ENCODE measurements around the gene GULP1. TPM values are rescaled to one million over a fixed set of nuclear protein-coding genes. Genes with fewer than 3 reads are reported as not detected.

Gene GULP1
- total and polyA plus RNA-seq, 10 of the 15 experiments (the other 5 are each of a cell fraction or from before 2014, with no cell fraction given) = 0.02 to 1.3 (median 0.15) TPM; not detected in 5

GRCh38 chr2:188494906-188495305, 203.2 kb downstream of the GULP1 start:
- POLR2A ChIA-PET = no interaction called here
- H3K36me3 ChIP-seq (ENCODE audit: control insufficient read depth in 2 of 2, insufficient read depth in 2 of 2, low read length in 1 of 2) = no peaks in the 10 kb centered on the region
- no peaks in the 10 kb centered on the region for H3K79me2 ChIP-seq (ENCODE audit: control insufficient read depth, insufficient read depth, low read length)
- CTCF ChIA-PET = no interaction called here
- H2AFZ ChIP-seq (ENCODE audit: control insufficient read depth, low read depth, low read length) = no peak overlapping the region
- ATAC-seq (peak; percentile 40), FAIRE-seq (no peak), DNase-seq (ENCODE audit: low read depth, low spot score) (no peak)
- TF ChIP-seq ZBED1 (IDR thresholded peaks at IDR 0.05; ENCODE audit: borderline replicate concordance) (no peak), PKNOX1 (IDR thresholded peaks at IDR 0.05) (no peak), EZH2 (IDR thresholded peaks at IDR 0.05; ENCODE audit: borderline replicate concordance, control insufficient read depth, low read depth, low read length) (no peak), NKRF (conservative IDR thresholded peaks at IDR 0.05) (no peak), GATAD2B (conservative IDR thresholded peaks at IDR 0.05; ENCODE audit: low read depth) (no peak), RELA (IDR thresholded peaks at IDR 0.05; ENCODE audit: borderline replicate concordance, partially characterized antibody) (no peak), BRCA1 (IDR thresholded peaks at IDR 0.05; ENCODE audit: low read depth, low read length) (no peak), CHD1 (IDR thresholded peaks at IDR 0.05; ENCODE audit: low read depth, low read length) (no peak), MTA2 (IDR thresholded peaks at IDR 0.05; ENCODE audit: low read depth) (no peak), POLR2AphosphoS2 (IDR thresholded peaks at IDR 0.05; ENCODE audit: low read depth, low read length) (no peak), TCF3 (IDR thresholded peaks at IDR 0.05; ENCODE audit: borderline replicate concordance, insufficient read depth, low read depth, low read length) (no peak), CEBPZ (IDR thresholded peaks at IDR 0.05; ENCODE audit: low read depth, low read length) (no peak), FOXM1 (IDR thresholded peaks at IDR 0.05; ENCODE audit: low read depth, low read length) (no peak)
- no peaks in the 10 kb centered on the region for H4K20me1 ChIP-seq (ENCODE audit: control insufficient read depth, insufficient read depth)
- intact Hi-C loops (cut with micrococcal nuclease; ENCODE audit: unreplicated experiment) (no loop called here), in situ Hi-C loops (cut with MboI) (no loop called here)
- H3K4me2 ChIP-seq (ENCODE audit: control insufficient read depth, insufficient read depth) = no peak overlapping the region
- no peaks in the 10 kb centered on the region for H3K27me3 ChIP-seq (replicated peaks in 1 of 2; ENCODE audit: control insufficient read depth in 2 of 2, insufficient read depth in 2 of 2, low read length in 1 of 2)
- no TSS peak for BruUV-seq (replicated peaks)
- H3K9me3 ChIP-seq (replicated peaks; ENCODE audit: control insufficient read depth, insufficient read depth, low read length) = no peaks in the 10 kb centered on the region
- SMC1A ChIA-PET (ENCODE audit: uncharacterized antibody, unreplicated experiment) = interaction anchor here (1.5 kb wide), 1 partner anchor 18 kb away, joined by 3 read pairs; no protein-coding TSS in a partner anchor
- H3K27ac ChIP-seq (ENCODE audit: control insufficient read depth, insufficient read depth) = no peak overlapping the region
- H3K9ac ChIP-seq (ENCODE audit: control insufficient read depth, insufficient read depth, low read length) = no peak overlapping the region
- no peaks in the 10 kb centered on the region for H3K4me1 ChIP-seq (ENCODE audit: control insufficient read depth, insufficient read depth, low read length)
- no peak overlapping the region for H3K4me3 ChIP-seq
- RAD21 ChIA-PET (ENCODE audit: unreplicated experiment) = no interaction called here
